Right ventricle myocardium superior (tissue), 1 donor: ENCODE results near the gene TGIF2. TPM values are rescaled to one million over a fixed set of nuclear protein-coding genes. Genes with fewer than 3 reads are reported as not detected.
"Not testable (repeated sequence)": the region's sequence is repeated elsewhere in the genome, so short reads cannot be mapped to it uniquely, and the experiment has no call there.

Source experiments
- ATAC-seq: fragments of 200-7000 bp; cut with Tn5 transposase; one replicate; pipeline ENCODE4 v1.9.1; 2020; ENCODE audit warnings: mild to moderate bottlenecking; ENCODE audit not compliant: poor library complexity
- DNase-seq: peaks from one replicate; pipeline ENCODE4 v3.0.0-alpha.2; 2020
- intact Hi-C: fragments of 100-400 bp; cut with DNase I; formaldehyde crosslinking; loops from one replicate; pipeline ENCODE4 v1.11.2; 2022
- total RNA-seq: library from RNA; stranded (reverse); fragmentation: NEBNext Ultra II Directional; extraction: Animal tissue kit (Norgen Biotek cat#: 25700); gene quantifications from one replicate; pipeline ENCODE4 v1.2.1, GENCODE V29; 2021
- donor health status: DM: no; HTN: yes; CAD: no; lungs with severe emphysema.

TGIF2 gene
- total RNA-seq, 1 donor from 2014 or later = 4.7 TPM

GRCh38 chr20:36544134-36545018, 29.0 kb upstream of the TGIF2 start:
- ATAC-seq = peak; percentile 21
- intact Hi-C loops = loop anchor here (5.0 kb wide), 2 partner anchors 47 to 82 kb away; no protein-coding TSS in a partner anchor
- peak; percentile 72 for DNase-seq

- DNase-seq (no peak), ATAC-seq (no peak)
- intact Hi-C loops = no loop called here
These were observed 27.2 kb upstream of the TGIF2 start for GRCh38 chr20:36546111-36546736.

GRCh38 chr20:36547186-36548005, 26.0 kb upstream of the TGIF2 start:
- intact Hi-C loops = no loop called here
- DNase-seq = no peak
- ATAC-seq = no peak

GRCh38 chr20:36548006-36548315, 25.4 kb upstream of the TGIF2 start:
- no peak for DNase-seq
- no peak for ATAC-seq
- intact Hi-C loops = no loop called here

- ATAC-seq (no peak), DNase-seq (no peak)
These were observed 24.4 kb upstream of the TGIF2 start for GRCh38 chr20:36548704-36549627.

GRCh38 chr20:36549628-36549941, 23.8 kb upstream of the TGIF2 start:
- DNase-seq (no peak), ATAC-seq (peak; percentile 5)
- intact Hi-C loops = no loop called here

More at GRCh38 chr20:36548704-36549627, 24.4 kb upstream of the TGIF2 start:
- intact Hi-C loops = no loop called here

GRCh38 chr20:36549942-36550789, 23.2 kb upstream of the TGIF2 start:
- ATAC-seq = peak; percentile 44
- peak; percentile 53 for DNase-seq
- intact Hi-C loops = no loop called here

GRCh38 chr20:36550790-36551299, 22.6 kb upstream of the TGIF2 start:
- ATAC-seq (peak; percentile 43), DNase-seq (no peak)

GRCh38 chr20:36555248-36555647, 18.1 kb upstream of the TGIF2 start:
- no peak for DNase-seq
- intact Hi-C loops = loop anchor here (5.0 kb wide), 1 partner anchor 37 kb away; no protein-coding TSS in a partner anchor
- no peak for ATAC-seq

More at GRCh38 chr20:36550790-36551299, 22.6 kb upstream of the TGIF2 start:
- intact Hi-C loops = no loop called here

- intact Hi-C loops = no loop called here
- ATAC-seq (no peak), DNase-seq (no peak)
These were observed 10.7 kb upstream of the TGIF2 start for GRCh38 chr20:36562724-36563123.

- DNase-seq (no peak), ATAC-seq (no peak)
- intact Hi-C loops = no loop called here
These were observed 10.0 kb upstream of the TGIF2 start for GRCh38 chr20:36563374-36563773.

- intact Hi-C loops, ATAC-seq, DNase-seq: not testable (repeated sequence)
These were observed 9.2 kb upstream of the TGIF2 start for GRCh38 chr20:36564078-36564725.

GRCh38 chr20:36564726-36565121, 8.7 kb upstream of the TGIF2 start:
- ATAC-seq, intact Hi-C loops, DNase-seq: not testable (repeated sequence)

GRCh38 chr20:36565520-36565919, 7.9 kb upstream of the TGIF2 start:
- intact Hi-C loops = no loop called here
- DNase-seq (no peak), ATAC-seq (no peak)

- intact Hi-C loops = no loop called here
- ATAC-seq = no peak
- no peak for DNase-seq
These were observed 3.5 kb upstream of the TGIF2 start for GRCh38 chr20:36569847-36570429.
